Naive thymus-derived CD4-positive, alpha-beta T cell (primary cell): ENCODE results near the gene GTF2H4. TPM values are rescaled to one million over a fixed set of nuclear protein-coding genes. Genes with fewer than 3 reads are reported as not detected.
"Not testable (repeated sequence)": the region's sequence is repeated elsewhere in the genome, so short reads cannot be mapped to it uniquely, and the experiment has no call there.

Source experiments
- ATAC-seq: fragments of 150-1000 bp; cut with Tn5 transposase; 2 replicates; pipeline ENCODE4 v1.10.0; 2021; ENCODE audit warnings: mild to moderate bottlenecking, moderate library complexity
- CTCF ChIA-PET: fragments of 350-600 bp; sonication (Branson Sonifier 250); formaldehyde crosslinking; loops from one replicate; lab custom pipeline; 2021; ENCODE audit warnings: antibody characterized with exemption; lab: Charles Lee
- POLR2A ChIA-PET: fragments of 350-600 bp; sonication (Branson Sonifier 250); formaldehyde crosslinking; loops from one replicate; lab custom pipeline; 2021; ENCODE audit warnings: antibody characterized with exemption, inconsistent platforms; lab: Charles Lee
- DNase-seq, 9 donors: peaks; one replicate each; pipeline versions ENCODE4 v3.0.0 to v3.0.0-alpha.2; 2020 to 2022; ENCODE audit warnings: mixed read lengths in 1 of 9
- H3K27ac ChIP-seq: one replicate; pipeline ENCODE4 v1.7.0; 2013; ENCODE audit warnings: mild to moderate bottlenecking, low read depth, low read length, moderate library complexity
- H3K27me3 ChIP-seq, 2 donors: one replicate each; pipeline ENCODE4 v1.7.0; 2013; ENCODE audit warnings: low read length in 2 of 2, mild to moderate bottlenecking in 2 of 2, moderate library complexity in 2 of 2; ENCODE audit not compliant: control insufficient read depth in 2 of 2, insufficient read depth in 2 of 2
- H3K36me3 ChIP-seq, 3 experiments: 1 replicate in 2 of 3; 2 replicates in 1 of 3; pipeline ENCODE4 v1.7.0; 2013; ENCODE audit warnings: low read length in 3 of 3, mild to moderate bottlenecking in 3 of 3, moderate library complexity in 1 of 3; ENCODE audit not compliant: insufficient read depth in 3 of 3, control insufficient read depth in 2 of 3
- H3K4me1 ChIP-seq, 2 donors: one replicate each; pipeline ENCODE4 v1.7.0; 2013; ENCODE audit warnings: low read length in 2 of 2, mild to moderate bottlenecking in 2 of 2, moderate library complexity in 1 of 2; ENCODE audit not compliant: control insufficient read depth in 2 of 2, insufficient read depth in 2 of 2
- H3K4me3 ChIP-seq: 2 replicates; pipeline ENCODE4 v1.7.0; 2013; ENCODE audit warnings: mild to moderate bottlenecking, low read length
- H3K9me3 ChIP-seq, 3 experiments: 1 replicate in 2 of 3; 2 replicates in 1 of 3; pipeline ENCODE4 v1.7.0; 2013; ENCODE audit warnings: low read length in 3 of 3; ENCODE audit not compliant: control insufficient read depth in 2 of 3
- H3K27ac Mint-ChIP-seq, 9 donors: one replicate each; pipeline ENCODE4 v1.8.0; 2020 to 2022; ENCODE audit warnings: mixed read lengths in 9 of 9, mild to moderate bottlenecking in 8 of 9, moderate library complexity in 5 of 9, inconsistent platforms in 2 of 9
- H3K27me3 Mint-ChIP-seq, 5 donors: one replicate each; pipeline ENCODE4 v1.8.0; 2021 to 2022; ENCODE audit warnings: mixed read lengths in 5 of 5, mild to moderate bottlenecking in 1 of 5
- H3K36me3 Mint-ChIP-seq, 5 donors: one replicate each; pipeline ENCODE4 v1.8.0; 2020 to 2022; ENCODE audit warnings: mixed read lengths in 5 of 5, mild to moderate bottlenecking in 3 of 5, inconsistent platforms in 1 of 5
- H3K4me1 Mint-ChIP-seq, 7 donors: one replicate each; pipeline ENCODE4 v1.8.0; 2020 to 2022; ENCODE audit warnings: mixed read lengths in 7 of 7, mild to moderate bottlenecking in 3 of 7, inconsistent platforms in 1 of 7
- H3K4me3 Mint-ChIP-seq, 10 donors: one replicate each; pipeline ENCODE4 v1.8.0; 2020 to 2022; ENCODE audit warnings: mild to moderate bottlenecking in 10 of 10, mixed read lengths in 10 of 10, moderate library complexity in 6 of 10, inconsistent platforms in 2 of 10
- H3K9me3 Mint-ChIP-seq, 11 donors: one replicate each; pipeline ENCODE4 v1.8.0; 2020 to 2022; ENCODE audit warnings: mixed read lengths in 11 of 11, mild to moderate bottlenecking in 4 of 11, inconsistent platforms in 1 of 11, moderate library complexity in 1 of 11
- intact Hi-C, 2 donors: fragments of 100-400 bp; cut with micrococcal nuclease; formaldehyde crosslinking; loops; one replicate each; pipeline ENCODE4 v1.15.1; 2023
- polyA plus RNA-seq, 2 donors: library from polyadenylated mRNA; unstranded; fragments of 300-500 nt; fragmentation: Illumina TruSeq; gene quantifications; one replicate each; pipeline ENCODE4 v1.2.3, GENCODE V29; 2021
- total RNA-seq, 6 experiments: library from RNA in 5 of 6; stranded (reverse) in 5 of 6; gene quantifications; 1 replicate in 5 of 6; 2 replicates in 1 of 6; pipeline ENCODE4 v1.2.3 and lab custom pipeline; 2021 to 2026

The GTF2H4 gene
- total and polyA plus RNA-seq, 7 experiments from 2014 or later, result 8.0 to 42.3 (median 21.3) TPM

GRCh38 chr6:30897882-30898281 lies 10.1 kb upstream of the GTF2H4 start:
- Mint-ChIP-seq H3K27me3 (no peaks in the 10 kb centered on the region), H3K27ac (peak overlapping the region in 1 of 9 donors; percentile 41), H3K4me3 (no peak overlapping the region), H3K4me1 (peaks cover 0 to 6% (median 0%) of the 10 kb centered on the region in 7 donors), H3K9me3 (no peaks in the 10 kb centered on the region), H3K36me3 (peaks cover 3 to 28% (median 8%) of the 10 kb centered on the region in 5 donors)
- Histone ChIP-seq H3K36me3 (peaks cover 0 to 60% (median 7%) of the 10 kb centered on the region in 3 experiments), H3K9me3 (no peaks in the 10 kb centered on the region), H3K4me1 (no peaks in the 10 kb centered on the region), H3K27ac (no peak overlapping the region), H3K27me3 (no peaks in the 10 kb centered on the region), H3K4me3 (no peak overlapping the region)
- intact Hi-C loops, result no loop called here
- no peak for DNase-seq
- no peak for ATAC-seq
- CTCF ChIA-PET, result no interaction called here
- POLR2A ChIA-PET, result no interaction called here

- no peaks in the 10 kb centered on the region for H3K9me3 Mint-ChIP-seq
- peaks cover 0 to 6% (median 0%) of the 10 kb centered on the region in 7 donors for H3K4me1 Mint-ChIP-seq
- H3K4me1 ChIP-seq, result no peaks in the 10 kb centered on the region
- H3K4me3 ChIP-seq, result no peak overlapping the region
- POLR2A ChIA-PET, result interaction anchor here (1.7 kb wide), 1 partner anchor 15 kb away, joined by 3 read pairs; the partner anchor contains the start of gene DDR1
- no peak overlapping the region for H3K27ac ChIP-seq
- DNase-seq (no peak), ATAC-seq (no peak)
- intact Hi-C loops, result no loop called here
- CTCF ChIA-PET, result no interaction called here
- H3K27ac Mint-ChIP-seq, result no peak overlapping the region
- peaks cover 0 to 52% (median 7%) of the 10 kb centered on the region in 3 experiments for H3K36me3 ChIP-seq
- no peaks in the 10 kb centered on the region for H3K27me3 ChIP-seq
- H3K36me3 Mint-ChIP-seq, result peaks cover 3 to 28% (median 8%) of the 10 kb centered on the region in 5 donors
- H3K9me3 ChIP-seq, result no peaks in the 10 kb centered on the region
- no peak overlapping the region for H3K4me3 Mint-ChIP-seq
- H3K27me3 Mint-ChIP-seq, result no peaks in the 10 kb centered on the region
These were observed 9.2 kb upstream of the GTF2H4 start for GRCh38 chr6:30898750-30899360.

- Mint-ChIP-seq H3K27me3 (no peaks in the 10 kb centered on the region), H3K36me3 (peaks cover 0 to 16% (median 0%) of the 10 kb centered on the region in 5 donors), H3K27ac (no peak overlapping the region), H3K4me1 (peaks cover 0 to 5% (median 0%) of the 10 kb centered on the region in 7 donors), H3K4me3 (no peak overlapping the region), H3K9me3 (no peaks in the 10 kb centered on the region)
- intact Hi-C loops, result no loop called here
- no peak overlapping the region for H3K4me3 ChIP-seq
- peaks cover 0 to 34% (median 7%) of the 10 kb centered on the region in 3 experiments for H3K36me3 ChIP-seq
- DNase-seq (no peak), ATAC-seq (no peak)
- no peaks in the 10 kb centered on the region for H3K27me3 ChIP-seq
- H3K4me1 ChIP-seq, result no peaks in the 10 kb centered on the region
- no peak overlapping the region for H3K27ac ChIP-seq
- ChIA-PET CTCF (no interaction called here), POLR2A (interaction anchor here (0.6 kb wide), 1 partner anchor 138 kb away, joined by 3 read pairs; no protein-coding TSS in a partner anchor)
- H3K9me3 ChIP-seq, result no peaks in the 10 kb centered on the region
These were observed 7.1 kb upstream of the GTF2H4 start for GRCh38 chr6:30900863-30901417.

- no peak overlapping the region for H3K4me3 ChIP-seq
- H3K27me3 ChIP-seq, result no peaks in the 10 kb centered on the region
- ChIA-PET CTCF (interaction anchor here (0.7 kb wide), 1 partner anchor 60 kb away, joined by 3 read pairs; no protein-coding TSS in a partner anchor), POLR2A (interaction anchor here (0.6 kb wide), 1 partner anchor 138 kb away, joined by 3 read pairs; no protein-coding TSS in a partner anchor)
- H3K27ac Mint-ChIP-seq, result no peak overlapping the region
- no peak for DNase-seq
- no peaks in the 10 kb centered on the region for H3K27me3 Mint-ChIP-seq
- peaks cover 0 to 16% (median 0%) of the 10 kb centered on the region in 5 donors for H3K36me3 Mint-ChIP-seq
- no peak for ATAC-seq
- H3K27ac ChIP-seq, result no peak overlapping the region
- H3K4me1 Mint-ChIP-seq, result peaks cover 0 to 5% (median 0%) of the 10 kb centered on the region in 7 donors
- H3K4me1 ChIP-seq, result no peaks in the 10 kb centered on the region
- no peak overlapping the region for H3K4me3 Mint-ChIP-seq
- no peaks in the 10 kb centered on the region for H3K9me3 Mint-ChIP-seq
- H3K9me3 ChIP-seq, result no peaks in the 10 kb centered on the region
- intact Hi-C loops, result no loop called here
- H3K36me3 ChIP-seq, result peaks cover 0 to 30% (median 7%) of the 10 kb centered on the region in 3 experiments
These were observed 6.6 kb upstream of the GTF2H4 start for GRCh38 chr6:30901436-30901835.

GRCh38 chr6:30902196-30902595 lies 5.8 kb upstream of the GTF2H4 start:
- H3K9me3 ChIP-seq, H3K4me3 ChIP-seq, DNase-seq, H3K27me3 Mint-ChIP-seq, intact Hi-C loops, H3K9me3 Mint-ChIP-seq, CTCF ChIA-PET, ATAC-seq, H3K4me1 ChIP-seq, H3K4me3 Mint-ChIP-seq, H3K27ac ChIP-seq, H3K4me1 Mint-ChIP-seq, H3K27me3 ChIP-seq: not testable (repeated sequence)
- Mint-ChIP-seq H3K27ac (peak overlapping the region in 1 of 9 donors; percentile 29), H3K36me3 (peaks cover 0 to 12% (median 0%) of the 10 kb centered on the region in 5 donors)
- H3K36me3 ChIP-seq, result peaks cover 0 to 25% (median 7%) of the 10 kb centered on the region in 3 experiments
- POLR2A ChIA-PET, result interaction anchor here (0.6 kb wide), 1 partner anchor 108 kb away, joined by 3 read pairs; no protein-coding TSS in a partner anchor

- Histone ChIP-seq H3K36me3 (peaks cover 0 to 20% (median 5%) of the 10 kb centered on the region in 3 experiments), H3K4me1 (no peaks in the 10 kb centered on the region), H3K9me3 (no peaks in the 10 kb centered on the region), H3K4me3 (no peak overlapping the region), H3K27ac (no peak overlapping the region), H3K27me3 (no peaks in the 10 kb centered on the region)
- ATAC-seq, result no peak
- ChIA-PET POLR2A (interaction anchor here (0.6 kb wide), 1 partner anchor 108 kb away, joined by 3 read pairs; no protein-coding TSS in a partner anchor), CTCF (no interaction called here)
- no peaks in the 10 kb centered on the region for H3K27me3 Mint-ChIP-seq
- peak overlapping the region in 1 of 9 donors; percentile 29 for H3K27ac Mint-ChIP-seq
- peaks cover under 1 to 8% (median 5%) of the 10 kb centered on the region in 7 donors for H3K4me1 Mint-ChIP-seq
- DNase-seq, result no peak
- no peak overlapping the region for H3K4me3 Mint-ChIP-seq
- H3K9me3 Mint-ChIP-seq, result no peaks in the 10 kb centered on the region
- intact Hi-C loops, result no loop called here
- H3K36me3 Mint-ChIP-seq, result peaks cover 0 to 12% (median 0%) of the 10 kb centered on the region in 5 donors
These were observed 5.3 kb upstream of the GTF2H4 start for GRCh38 chr6:30902709-30903108.
